Upper lobe of left lung (tissue), 4 donors: ENCODE data around the gene MSI1.

Source experiments
- EP300 ChIP-seq, 4 donors: sonication (generic); formaldehyde crosslinking; IDR thresholded peaks; one replicate each; pipeline ENCODE4 v1.5.1; 2017; ENCODE audit warnings: antibody characterized with exemption in 4 of 4, control low read depth in 2 of 4
- POLR2A ChIP-seq, 4 donors: fragments of 450-650 bp; IDR thresholded peaks; one replicate each; pipeline ENCODE4 v1.5.1; 2016 to 2017; ENCODE audit warnings: antibody characterized with exemption in 4 of 4, mild to moderate bottlenecking in 2 of 4
- POLR2AphosphoS5 ChIP-seq, 2 donors: sonication (generic); formaldehyde crosslinking; IDR thresholded peaks; one replicate each; pipeline ENCODE4 v1.5.1; 2017; ENCODE audit warnings: antibody characterized with exemption in 2 of 2
- TF ChIP-seq, protein P1 (sequence below), 6 experiments: fragments of 450-650 bp in 4 of 6; fragments of 200-600 bp in 2 of 6; sonication (generic) in 2 of 6; IDR thresholded peaks; one replicate each; pipeline ENCODE4 v1.5.1; 2016 to 2019; ENCODE audit warnings: antibody characterized with exemption in 6 of 6

DNA sequence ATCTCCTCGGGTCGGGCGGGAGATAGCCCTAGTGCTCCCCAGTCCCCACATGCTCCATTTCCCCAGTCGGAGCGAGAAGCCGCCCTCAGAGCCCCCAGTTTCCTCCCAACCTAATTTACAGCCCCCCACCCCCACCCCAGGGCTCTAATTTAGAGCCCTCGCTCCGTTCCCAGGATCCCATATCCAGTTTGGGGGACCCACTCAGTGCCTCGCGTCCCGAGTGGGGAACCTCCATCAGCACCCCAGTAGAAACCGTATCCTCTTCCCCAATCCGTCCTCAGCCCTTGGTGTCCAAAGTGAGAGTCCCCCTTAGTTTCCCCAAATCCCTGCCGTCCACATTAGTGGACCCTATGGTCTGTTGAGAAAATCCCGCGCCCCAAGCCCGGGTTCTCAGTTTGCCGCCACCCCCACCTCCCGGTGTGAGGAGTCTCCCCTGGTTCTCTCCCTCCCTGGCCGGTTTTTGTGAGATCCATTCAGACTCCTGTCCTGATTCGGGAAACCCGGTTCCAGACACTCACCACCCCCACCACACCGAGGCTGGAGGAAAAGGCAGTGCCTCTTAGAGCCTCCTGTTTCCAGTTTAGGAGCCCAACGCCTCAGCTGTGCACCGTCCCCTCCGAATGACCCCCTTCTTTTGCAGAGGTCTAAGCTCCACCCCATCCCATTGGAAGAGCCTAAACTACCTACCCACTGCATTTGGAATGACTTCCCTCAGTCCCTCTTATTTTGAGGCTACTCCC lies 809 bp upstream of the MSI1 start:
- TF ChIP-seq EP300 (IDR thresholded peaks at IDR 0.05) (no peak), POLR2A (IDR thresholded peaks at IDR 0.05) (no peak), POLR2AphosphoS5 (IDR thresholded peaks at IDR 0.05) (no peak)
- TF ChIP-seq, protein P1, sequence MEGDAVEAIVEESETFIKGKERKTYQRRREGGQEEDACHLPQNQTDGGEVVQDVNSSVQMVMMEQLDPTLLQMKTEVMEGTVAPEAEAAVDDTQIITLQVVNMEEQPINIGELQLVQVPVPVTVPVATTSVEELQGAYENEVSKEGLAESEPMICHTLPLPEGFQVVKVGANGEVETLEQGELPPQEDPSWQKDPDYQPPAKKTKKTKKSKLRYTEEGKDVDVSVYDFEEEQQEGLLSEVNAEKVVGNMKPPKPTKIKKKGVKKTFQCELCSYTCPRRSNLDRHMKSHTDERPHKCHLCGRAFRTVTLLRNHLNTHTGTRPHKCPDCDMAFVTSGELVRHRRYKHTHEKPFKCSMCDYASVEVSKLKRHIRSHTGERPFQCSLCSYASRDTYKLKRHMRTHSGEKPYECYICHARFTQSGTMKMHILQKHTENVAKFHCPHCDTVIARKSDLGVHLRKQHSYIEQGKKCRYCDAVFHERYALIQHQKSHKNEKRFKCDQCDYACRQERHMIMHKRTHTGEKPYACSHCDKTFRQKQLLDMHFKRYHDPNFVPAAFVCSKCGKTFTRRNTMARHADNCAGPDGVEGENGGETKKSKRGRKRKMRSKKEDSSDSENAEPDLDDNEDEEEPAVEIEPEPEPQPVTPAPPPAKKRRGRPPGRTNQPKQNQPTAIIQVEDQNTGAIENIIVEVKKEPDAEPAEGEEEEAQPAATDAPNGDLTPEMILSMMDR (IDR thresholded peaks at IDR 0.05) = no peak
